GM12874 (cell line): ENCODE data around the gene KIF5A.

Experiments used
- TF ChIP-seq, protein P1 (sequence below): IDR thresholded peaks from 2 replicates; pipeline ENCODE4 v1.5.1; 2011; ENCODE audit warnings: low read depth, mild to moderate bottlenecking, control low read depth, low read length, moderate library complexity; ENCODE audit not compliant: insufficient read depth

Gene KIF5A

DNA sequence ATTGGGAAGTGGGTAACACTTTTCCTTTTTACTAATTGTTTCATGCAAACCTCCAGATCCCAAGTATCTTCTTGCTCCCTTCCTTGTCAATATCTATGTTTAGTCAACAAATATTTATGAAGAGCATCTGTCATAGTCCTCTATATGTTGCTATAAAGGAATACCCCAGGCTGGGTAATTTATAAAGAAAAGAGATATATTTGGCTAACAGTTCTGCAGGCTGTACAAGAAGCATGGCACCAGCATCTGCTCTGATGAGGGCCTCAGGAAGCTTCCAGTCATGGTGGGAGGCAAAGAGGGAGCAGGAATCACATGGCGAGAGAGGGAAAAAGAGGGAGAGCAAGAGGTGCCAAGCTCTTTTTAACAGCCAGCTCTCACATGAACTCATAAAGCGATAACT, 4.6 kb downstream of the KIF5A start:
- TF ChIP-seq, protein P1, sequence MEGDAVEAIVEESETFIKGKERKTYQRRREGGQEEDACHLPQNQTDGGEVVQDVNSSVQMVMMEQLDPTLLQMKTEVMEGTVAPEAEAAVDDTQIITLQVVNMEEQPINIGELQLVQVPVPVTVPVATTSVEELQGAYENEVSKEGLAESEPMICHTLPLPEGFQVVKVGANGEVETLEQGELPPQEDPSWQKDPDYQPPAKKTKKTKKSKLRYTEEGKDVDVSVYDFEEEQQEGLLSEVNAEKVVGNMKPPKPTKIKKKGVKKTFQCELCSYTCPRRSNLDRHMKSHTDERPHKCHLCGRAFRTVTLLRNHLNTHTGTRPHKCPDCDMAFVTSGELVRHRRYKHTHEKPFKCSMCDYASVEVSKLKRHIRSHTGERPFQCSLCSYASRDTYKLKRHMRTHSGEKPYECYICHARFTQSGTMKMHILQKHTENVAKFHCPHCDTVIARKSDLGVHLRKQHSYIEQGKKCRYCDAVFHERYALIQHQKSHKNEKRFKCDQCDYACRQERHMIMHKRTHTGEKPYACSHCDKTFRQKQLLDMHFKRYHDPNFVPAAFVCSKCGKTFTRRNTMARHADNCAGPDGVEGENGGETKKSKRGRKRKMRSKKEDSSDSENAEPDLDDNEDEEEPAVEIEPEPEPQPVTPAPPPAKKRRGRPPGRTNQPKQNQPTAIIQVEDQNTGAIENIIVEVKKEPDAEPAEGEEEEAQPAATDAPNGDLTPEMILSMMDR: no peak

DNA sequence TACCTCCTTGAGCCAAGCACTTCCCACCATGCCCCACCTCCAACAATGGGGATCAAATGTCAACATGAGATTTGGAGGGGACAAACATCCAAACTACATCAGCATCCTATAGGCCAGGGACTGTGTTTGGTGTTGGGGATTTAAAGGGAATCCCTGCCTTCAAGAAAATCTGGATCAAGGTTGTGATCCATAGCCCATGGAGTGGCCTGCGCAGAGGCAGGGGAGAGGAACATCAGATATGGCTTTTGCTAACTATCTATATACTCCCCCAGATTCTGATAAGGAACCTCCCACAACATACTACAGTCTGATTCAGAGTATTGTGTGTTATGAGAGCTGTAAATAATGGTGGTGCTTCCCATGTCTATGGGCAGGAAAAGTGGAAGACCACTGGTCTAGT, 5.1 kb downstream of the KIF5A start:
- TF ChIP-seq, protein P1: no peak

DNA sequence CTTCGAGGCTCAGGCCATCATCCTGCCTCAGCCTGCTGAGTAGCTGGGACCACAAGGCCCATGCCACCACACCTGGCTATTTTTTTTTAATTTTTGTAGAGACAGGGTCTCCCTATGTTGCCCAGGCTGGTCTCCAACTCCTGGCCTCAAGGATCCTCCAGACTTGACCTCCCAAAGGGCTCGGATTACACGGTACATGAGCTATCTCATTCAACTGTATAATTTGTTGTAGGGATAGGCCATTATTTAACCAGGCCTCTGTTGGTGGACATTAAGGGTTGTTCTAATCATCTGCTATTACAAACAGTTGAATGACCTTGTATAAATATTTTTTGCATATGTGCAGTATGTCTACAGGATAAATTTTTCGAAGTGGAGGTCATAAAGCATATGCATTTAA, 9.0 kb downstream of the KIF5A start:
- TF ChIP-seq, protein P1: no peak

DNA sequence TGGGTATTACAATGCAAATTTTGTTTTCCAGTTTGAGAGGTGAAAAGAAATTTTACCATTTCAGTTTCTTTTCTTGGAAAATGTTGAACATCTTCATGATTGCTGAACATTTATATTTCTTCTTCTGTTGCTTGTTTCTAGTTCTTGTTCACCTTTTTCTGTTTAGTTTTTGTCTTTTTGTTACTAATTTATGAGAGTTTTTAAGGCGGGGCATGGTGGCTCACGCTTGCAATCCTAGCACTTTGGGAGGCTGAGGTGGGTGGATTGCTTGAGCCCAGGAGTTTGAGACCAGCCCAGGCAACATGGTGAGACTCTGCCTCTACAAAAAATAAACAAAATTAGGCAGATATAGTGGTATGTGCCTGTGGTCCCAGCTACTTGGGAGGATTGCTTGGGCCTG, 10.7 kb downstream of the KIF5A start:
- TF ChIP-seq, protein P1: no peak

DNA sequence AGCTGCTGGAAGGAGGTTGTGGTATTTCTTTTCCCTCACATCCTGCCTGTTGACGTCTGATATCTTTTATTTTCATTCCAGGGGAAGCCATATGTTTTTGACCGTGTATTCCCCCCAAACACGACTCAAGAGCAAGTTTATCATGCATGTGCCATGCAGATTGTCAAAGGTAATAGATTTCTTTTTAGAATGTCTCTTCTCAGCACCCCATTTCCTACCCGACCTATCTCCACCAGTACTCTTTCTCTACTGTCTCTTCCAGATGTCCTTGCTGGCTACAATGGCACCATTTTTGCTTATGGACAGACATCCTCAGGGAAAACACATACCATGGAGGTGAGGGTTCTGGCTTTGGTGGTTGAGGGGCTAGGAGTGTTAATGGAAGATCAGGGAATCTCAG, 13.5 kb downstream of the KIF5A start:
- TF ChIP-seq, protein P1: no peak

DNA sequence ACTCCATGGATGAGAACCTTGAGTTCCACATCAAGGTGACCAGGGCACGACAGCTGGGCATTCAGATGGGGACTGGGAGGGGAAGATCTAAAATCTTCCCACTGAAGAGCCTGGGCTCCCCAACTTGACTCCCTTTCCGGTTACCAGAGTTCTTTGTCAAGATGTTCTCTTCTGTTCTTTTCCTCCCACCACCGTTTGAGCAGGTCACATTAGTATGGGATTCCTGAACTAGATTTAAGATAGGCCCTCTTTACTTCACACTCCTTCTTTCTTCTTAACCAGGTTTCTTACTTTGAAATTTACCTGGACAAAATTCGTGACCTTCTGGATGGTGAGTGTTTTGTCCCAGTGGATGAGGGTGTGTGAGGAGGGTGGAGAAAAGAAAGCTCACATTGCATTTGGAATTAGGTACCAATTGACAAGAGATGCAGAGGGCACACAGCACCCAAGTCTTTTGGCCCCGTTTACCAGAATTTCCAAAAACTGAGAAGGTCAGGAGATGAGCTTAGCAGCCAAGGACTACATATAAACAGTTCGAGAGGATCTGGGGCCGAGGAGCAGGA, 14.4 kb downstream of the KIF5A start:
- TF ChIP-seq, protein P1: no peak

DNA sequence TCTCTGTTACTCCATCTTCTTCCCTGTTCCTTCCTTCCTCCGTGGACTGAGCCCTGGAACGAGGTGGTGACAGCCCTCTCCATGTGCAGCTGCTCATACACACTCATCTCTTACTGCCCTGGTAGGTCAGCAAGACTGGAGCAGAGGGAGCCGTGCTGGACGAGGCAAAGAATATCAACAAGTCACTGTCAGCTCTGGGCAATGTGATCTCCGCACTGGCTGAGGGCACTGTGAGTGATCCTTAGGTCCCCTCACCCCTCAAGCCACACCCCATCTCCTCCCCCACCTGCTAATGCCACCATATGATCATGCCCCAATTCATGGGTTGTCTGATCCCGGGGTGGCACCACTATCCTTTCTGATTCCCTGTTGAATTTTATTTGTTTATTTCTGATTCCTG, 19.0 kb downstream of the KIF5A start:
- TF ChIP-seq, protein P1: no peak

DNA sequence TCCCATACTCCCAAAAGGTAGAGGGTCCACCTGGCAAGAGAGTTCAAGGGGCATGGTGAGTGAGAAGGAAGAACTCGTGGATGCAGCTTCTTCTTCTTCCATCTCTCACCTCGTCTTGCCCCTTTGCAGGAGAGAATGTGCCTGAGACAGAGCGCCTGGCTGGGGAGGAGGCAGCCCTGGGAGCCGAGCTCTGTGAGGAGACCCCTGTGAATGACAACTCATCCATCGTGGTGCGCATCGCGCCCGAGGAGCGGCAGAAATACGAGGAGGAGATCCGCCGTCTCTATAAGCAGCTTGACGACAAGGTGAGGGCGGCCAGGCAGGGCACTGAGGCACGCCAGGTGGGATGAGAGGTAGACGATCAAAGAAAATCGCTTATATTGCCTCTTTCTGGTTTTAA, 20.0 kb downstream of the KIF5A start:
- TF ChIP-seq, protein P1: no peak
